A549 (cell line): ENCODE measurements around the gene IFI30. TPM values are rescaled to one million over a fixed set of nuclear protein-coding genes. Genes with fewer than 3 reads are reported as not detected.

Source experiments
- ATAC-seq, 2 experiments: fragments of 200-7000 bp in 1 of 2; fragments of >200 bp in 1 of 2; cut with Nextera tagmentation in 1 of 2; cut with Tn5 transposase in 1 of 2; 3 replicates each; pipeline versions ENCODE4 v1.8.0 to v1.9.1; 2018 to 2020; ENCODE audit warnings: mild to moderate bottlenecking in 1 of 2, moderate library complexity in 1 of 2
- CTCF ChIA-PET: fragments of 300-600 bp; sonication (Branson Sonifier 250); formaldehyde crosslinking; extraction: SDS; loops from one replicate; lab custom pipeline; 2021; ENCODE audit warnings: antibody characterized with exemption, inconsistent platforms; lab: Yijun Ruan, JAX
- POLR2A ChIA-PET: fragments of 350-600 bp; formaldehyde crosslinking; extraction: SDS; loops from one replicate; lab custom pipeline; 2021; ENCODE audit warnings: antibody characterized with exemption, inconsistent platforms; lab: Yijun Ruan, JAX
- DNase-seq, 2 experiments: peaks; one replicate each; pipeline versions ENCODE4 v3.0.0 to v3.0.0-alpha.2; 2011 to 2016; ENCODE audit warnings: low read depth in 1 of 2, low spot score in 1 of 2
- FAIRE-seq: peaks from 2 replicates; lab custom pipeline; 2011; peaks lifted over from hg19 to GRCh38; lab: Jason Lieb, UNC
- H3K27ac ChIP-seq, 2 experiments: fragments of >200 bp; sonication (Bioruptor Twin); formaldehyde crosslinking; 3 replicates each; pipeline ENCODE4 v1.5.1; 2016 to 2017
- H3K4me1 ChIP-seq: fragments of >200 bp; sonication (Bioruptor Twin); formaldehyde crosslinking; 3 replicates; pipeline ENCODE4 v1.6.1; 2016
- H3K4me2 ChIP-seq: fragments of >200 bp; sonication (Bioruptor Twin); formaldehyde crosslinking; 3 replicates; pipeline ENCODE4 v1.6.1; 2016
- H3K4me3 ChIP-seq: fragments of >200 bp; sonication (Bioruptor Twin); formaldehyde crosslinking; 3 replicates; pipeline ENCODE4 v1.5.1; 2016
- H3K9me3 ChIP-seq: fragments of >200 bp; sonication (Bioruptor Twin); formaldehyde crosslinking; 3 replicates; pipeline ENCODE4 v1.6.1; 2016
- CBX2 ChIP-seq: fragments of 200-600 bp; sonication (generic); IDR thresholded peaks from 2 replicates; pipeline ENCODE4 v1.6.1; 2016; ENCODE audit warnings: low read depth, mild to moderate bottlenecking, borderline replicate concordance
- CHD4 ChIP-seq: fragments of 200-600 bp; sonication (generic); IDR thresholded peaks from 2 replicates; pipeline ENCODE4 v1.6.1; 2016; ENCODE audit warnings: antibody characterized with exemption, mild to moderate bottlenecking, borderline replicate concordance
- FOXS1 ChIP-seq: fragments of 250-450 bp; sonication (Bioruptor Pico); IDR thresholded peaks from 2 replicates; pipeline ENCODE4 v1.5.0; 2020; ENCODE audit warnings: mild to moderate bottlenecking, moderate library complexity
- MAZ ChIP-seq: fragments of 150-350 bp; IDR thresholded peaks from 2 replicates; pipeline ENCODE4 v1.6.1; 2014; ENCODE audit warnings: antibody characterized with exemption, low read depth, low read length, borderline replicate concordance
- NPAS2 ChIP-seq: fragments of 250-450 bp; sonication (Bioruptor Pico); IDR thresholded peaks from 2 replicates; pipeline ENCODE4 v1.8.0; 2022; ENCODE audit warnings: mild to moderate bottlenecking, moderate library complexity, borderline replicate concordance
- REST ChIP-seq: fragments of 200-600 bp; sonication (generic); IDR thresholded peaks from 2 replicates; pipeline ENCODE4 v1.6.1; 2016; ENCODE audit warnings: antibody characterized with exemption, mild to moderate bottlenecking, moderate library complexity
- SMC3 ChIP-seq: fragments of >200 bp; sonication (Bioruptor Twin); formaldehyde crosslinking; IDR thresholded peaks from 3 replicates; pipeline ENCODE4 v1.6.1; 2018; ENCODE audit warnings: inconsistent platforms
- TP53 ChIP-seq: fragments of 250-450 bp; sonication (Bioruptor Pico); IDR thresholded peaks from 2 replicates; pipeline ENCODE4 v1.5.0; 2021; ENCODE audit warnings: mild to moderate bottlenecking, moderate library complexity
- ZC3H11A ChIP-seq: fragments of 450-650 bp; IDR thresholded peaks from 2 replicates; pipeline ENCODE4 v1.6.1; 2014; ENCODE audit warnings: antibody characterized with exemption, mild to moderate bottlenecking
- WGBS: methylation state at CpG from one replicate; pipeline ENCODE4 v1.1.6; 2017; ENCODE audit errors: missing lambda C conversion rate; 5-methylcytosine and 5-hydroxymethylcytosine counted together
- polyA plus RNA-seq, 4 experiments: library from polyadenylated mRNA; depleted of rRNA in 3 of 4; stranded (reverse); fragments of >200 nt; fragmentation: RNase III in 1 of 4; extraction: RNeasy Plus Mini Kit Qiagen cat#74134 plus additional on column Dnase treatment in 1 of 4; gene quantifications; 2 replicates in 3 of 4; 3 replicates in 1 of 4; pipeline ENCODE4 v1.2.3, GENCODE V29; 2011 to 2017
- TF ChIP-seq, protein P1 (sequence below): IDR thresholded peaks from 2 replicates; pipeline ENCODE4 v1.6.1; 2012
- TF ChIP-seq, protein P2 (sequence below): fragments of 150-350 bp; IDR thresholded peaks from 2 replicates; pipeline ENCODE4 v1.6.1; 2014; ENCODE audit warnings: low read depth, mild to moderate bottlenecking, low read length
- TF ChIP-seq, protein P3 (sequence below): fragments of >200 bp; sonication (Bioruptor Twin); formaldehyde crosslinking; IDR thresholded peaks from 3 replicates; pipeline ENCODE4 v1.6.1; 2016
- TF ChIP-seq, protein P4 (sequence below): fragments of >200 bp; sonication (Bioruptor Twin); formaldehyde crosslinking; IDR thresholded peaks from 3 replicates; pipeline ENCODE4 v1.5.1; 2016

IFI30 gene
- polyA plus RNA-seq, 2 of the 4 experiments (the other 2 are of a cell fraction) = 11.2 to 13.5 TPM

GRCh38 chr19:18193388-18194180 is 20.0 kb downstream of the IFI30 start:
- Histone ChIP-seq H3K4me2 (peak overlapping the region; percentile 77), H3K4me3 (peak overlapping the region; percentile 65), H3K9me3 (no peaks in the 10 kb centered on the region), H3K4me1 (peaks cover 14% of the 10 kb centered on the region; the same call in 2 of the 3 replicates), H3K27ac (peak overlapping the region; percentile 62 to 82)
- DNase-seq (no peak), ATAC-seq (0 out of 6 replicates have a peak, but pooled peaks have one; percentile 1), FAIRE-seq (no peak)
- WGBS = 40% methylated on average over 15 of the region's 46 CpGs
- ChIA-PET CTCF (interaction anchor here (0.6 to 5.8 kb wide), 9 partner anchors 9 to 225 kb away, joined by 3 to 60 read pairs (median 4); partner anchors contain the start of genes RAB3A and SSBP4), POLR2A (interaction anchor here (0.6 to 2.2 kb wide), 9 partner anchors 11 to 1664 kb away, joined by 3 to 9 read pairs (median 4); partner anchors contain the start of genes GDF15, LSM4 and RAB3A)
- TF ChIP-seq TP53 (CRISPR knock-in tag) (no peak), MAZ (no peak), CBX2 (no peak), REST (no peak), SMC3 (no peak)
- TF ChIP-seq, protein P1, sequence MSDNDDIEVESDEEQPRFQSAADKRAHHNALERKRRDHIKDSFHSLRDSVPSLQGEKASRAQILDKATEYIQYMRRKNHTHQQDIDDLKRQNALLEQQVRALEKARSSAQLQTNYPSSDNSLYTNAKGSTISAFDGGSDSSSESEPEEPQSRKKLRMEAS = no peak

DNA sequence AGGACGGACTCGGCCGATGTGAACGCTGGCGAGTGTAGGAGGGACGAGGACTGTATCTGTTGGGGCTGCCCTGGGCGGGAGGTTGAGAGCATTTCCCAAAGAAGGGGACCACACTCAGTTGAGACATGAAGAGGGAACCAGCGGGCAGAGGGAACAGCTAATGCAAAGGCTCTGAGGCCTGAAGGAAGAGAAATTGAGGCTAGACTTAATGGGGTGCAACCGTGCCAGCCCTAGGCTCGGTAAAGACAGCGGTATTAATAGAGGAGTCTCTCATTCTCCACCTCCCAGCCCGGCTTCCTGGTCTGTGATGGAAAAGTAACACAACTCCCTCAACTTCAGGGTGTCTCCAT is 20.5 kb downstream of the IFI30 start:
- Histone ChIP-seq H3K4me3 (no peak overlapping the region; the same call in 2 of the 3 replicates), H3K4me1 (peaks cover 14% of the 10 kb centered on the region; the same call in 2 of the 3 replicates), H3K9me3 (no peaks in the 10 kb centered on the region)
- CTCF ChIA-PET = interaction anchor here (0.6 to 5.8 kb wide), 5 partner anchors 16 to 83 kb away, joined by 3 to 60 read pairs (median 4); a partner anchor contains a TSS
- no peak for ATAC-seq
- POLR2A ChIA-PET = interaction anchor here (1.2 to 2.2 kb wide), 2 partner anchors 11 to 88 kb away, joined by 4 to 9 read pairs; no protein-coding TSS in a partner anchor
- DNase-seq = no peak
- TF ChIP-seq, protein P2, sequence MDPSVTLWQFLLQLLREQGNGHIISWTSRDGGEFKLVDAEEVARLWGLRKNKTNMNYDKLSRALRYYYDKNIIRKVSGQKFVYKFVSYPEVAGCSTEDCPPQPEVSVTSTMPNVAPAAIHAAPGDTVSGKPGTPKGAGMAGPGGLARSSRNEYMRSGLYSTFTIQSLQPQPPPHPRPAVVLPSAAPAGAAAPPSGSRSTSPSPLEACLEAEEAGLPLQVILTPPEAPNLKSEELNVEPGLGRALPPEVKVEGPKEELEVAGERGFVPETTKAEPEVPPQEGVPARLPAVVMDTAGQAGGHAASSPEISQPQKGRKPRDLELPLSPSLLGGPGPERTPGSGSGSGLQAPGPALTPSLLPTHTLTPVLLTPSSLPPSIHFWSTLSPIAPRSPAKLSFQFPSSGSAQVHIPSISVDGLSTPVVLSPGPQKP = no peak
- TF ChIP-seq FOXS1 (CRISPR knock-in tag) (no peak), ZC3H11A (no peak), NPAS2 (no peak), REST (no peak), CHD4 (no peak)
- TF ChIP-seq, protein P3, sequence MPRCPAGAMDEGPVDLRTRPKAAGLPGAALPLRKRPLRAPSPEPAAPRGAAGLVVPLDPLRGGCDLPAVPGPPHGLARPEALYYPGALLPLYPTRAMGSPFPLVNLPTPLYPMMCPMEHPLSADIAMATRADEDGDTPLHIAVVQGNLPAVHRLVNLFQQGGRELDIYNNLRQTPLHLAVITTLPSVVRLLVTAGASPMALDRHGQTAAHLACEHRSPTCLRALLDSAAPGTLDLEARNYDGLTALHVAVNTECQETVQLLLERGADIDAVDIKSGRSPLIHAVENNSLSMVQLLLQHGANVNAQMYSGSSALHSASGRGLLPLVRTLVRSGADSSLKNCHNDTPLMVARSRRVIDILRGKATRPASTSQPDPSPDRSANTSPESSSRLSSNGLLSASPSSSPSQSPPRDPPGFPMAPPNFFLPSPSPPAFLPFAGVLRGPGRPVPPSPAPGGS = no peak
- TF ChIP-seq, protein P4, sequence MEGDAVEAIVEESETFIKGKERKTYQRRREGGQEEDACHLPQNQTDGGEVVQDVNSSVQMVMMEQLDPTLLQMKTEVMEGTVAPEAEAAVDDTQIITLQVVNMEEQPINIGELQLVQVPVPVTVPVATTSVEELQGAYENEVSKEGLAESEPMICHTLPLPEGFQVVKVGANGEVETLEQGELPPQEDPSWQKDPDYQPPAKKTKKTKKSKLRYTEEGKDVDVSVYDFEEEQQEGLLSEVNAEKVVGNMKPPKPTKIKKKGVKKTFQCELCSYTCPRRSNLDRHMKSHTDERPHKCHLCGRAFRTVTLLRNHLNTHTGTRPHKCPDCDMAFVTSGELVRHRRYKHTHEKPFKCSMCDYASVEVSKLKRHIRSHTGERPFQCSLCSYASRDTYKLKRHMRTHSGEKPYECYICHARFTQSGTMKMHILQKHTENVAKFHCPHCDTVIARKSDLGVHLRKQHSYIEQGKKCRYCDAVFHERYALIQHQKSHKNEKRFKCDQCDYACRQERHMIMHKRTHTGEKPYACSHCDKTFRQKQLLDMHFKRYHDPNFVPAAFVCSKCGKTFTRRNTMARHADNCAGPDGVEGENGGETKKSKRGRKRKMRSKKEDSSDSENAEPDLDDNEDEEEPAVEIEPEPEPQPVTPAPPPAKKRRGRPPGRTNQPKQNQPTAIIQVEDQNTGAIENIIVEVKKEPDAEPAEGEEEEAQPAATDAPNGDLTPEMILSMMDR = no peak
- TF ChIP-seq, protein P1 = no peak
- TF ChIP-seq, all 56 proteins: peak for 0
- FAIRE-seq = no peak
- 90% methylated on average over 12 of the region's 12 CpGs for WGBS
- 0 out of 6 replicates have a peak overlapping the region, but pooled peaks of 1 of the 2 experiments have one; percentile 82 for H3K27ac ChIP-seq
- H3K4me2 ChIP-seq = peak overlapping the region; percentile 77
